HG03175 (cell line): ENCODE results near the gene NBEAL1.
"Not testable (repeated sequence)": the region's sequence is repeated elsewhere in the genome, so short reads cannot be mapped to it uniquely, and the experiment has no call there.

ENCODE experiments used
- ATAC-seq: cut with Tn5 transposase; IDR thresholded peaks from one replicate; pipeline ENCODE4 v1.9.1; 2021; ENCODE audit warnings: mild to moderate bottlenecking, moderate library complexity; ENCODE audit not compliant: unreplicated experiment

The NBEAL1 gene

DNA sequence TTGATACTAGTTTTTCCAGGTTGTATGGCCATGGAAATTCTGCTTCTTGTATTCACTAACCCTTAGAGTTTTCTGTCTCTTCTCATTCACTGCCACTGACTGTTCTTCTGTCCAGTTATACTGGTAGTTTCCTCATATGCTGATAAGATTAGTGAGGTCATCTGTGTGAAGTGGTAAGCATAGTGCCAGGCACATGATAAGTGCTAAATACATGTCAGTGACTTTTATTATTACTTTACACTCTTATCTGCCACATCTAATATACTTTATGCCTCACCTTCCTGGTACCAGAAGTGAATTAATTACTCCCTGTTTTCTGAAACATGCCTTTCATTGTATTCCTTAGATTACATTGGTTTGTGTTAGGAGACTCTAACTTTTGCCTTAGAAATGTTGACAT, 91.3 kb downstream of the NBEAL1 start:
- ATAC-seq = no peak

DNA sequence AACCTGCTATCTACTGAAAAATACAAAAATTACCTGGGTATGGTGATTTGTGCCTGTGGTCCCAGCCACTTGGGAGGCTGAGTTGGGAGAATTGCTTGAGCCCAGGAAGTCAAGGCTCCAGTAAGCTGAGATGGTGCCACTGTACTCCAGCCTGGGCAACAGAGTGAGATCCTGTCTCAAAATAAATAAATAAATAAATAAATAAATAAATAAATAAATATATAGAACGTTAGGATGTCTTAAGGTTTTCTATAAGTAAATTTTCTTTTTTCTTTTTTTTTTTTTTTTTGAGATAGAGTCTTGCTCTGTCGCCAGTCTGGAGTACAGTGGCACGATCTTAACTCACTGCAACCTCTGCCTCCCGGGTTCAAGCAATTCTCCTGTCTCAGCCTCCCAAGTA, 95.8 kb downstream of the NBEAL1 start:
- not testable (repeated sequence) for ATAC-seq

DNA sequence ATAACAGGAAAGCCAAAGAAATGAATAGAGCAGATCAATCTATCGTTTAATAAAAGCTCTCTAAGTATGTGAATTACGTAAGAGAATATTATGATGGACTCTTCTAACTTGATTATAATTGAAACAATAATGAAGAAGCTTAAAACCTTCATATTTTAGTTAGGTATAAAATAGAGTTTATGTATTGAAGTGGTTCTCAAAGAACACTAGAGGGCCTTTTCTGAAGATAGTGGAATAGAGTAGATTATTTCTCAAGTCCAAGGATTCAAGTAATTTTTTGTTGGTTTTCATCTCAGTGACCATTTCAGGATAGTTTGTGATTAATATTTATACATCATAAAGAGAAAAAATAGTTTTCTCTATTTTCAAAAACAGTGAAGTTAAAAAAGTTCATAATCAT, 97.7 kb downstream of the NBEAL1 start:
- ATAC-seq = no peak

DNA sequence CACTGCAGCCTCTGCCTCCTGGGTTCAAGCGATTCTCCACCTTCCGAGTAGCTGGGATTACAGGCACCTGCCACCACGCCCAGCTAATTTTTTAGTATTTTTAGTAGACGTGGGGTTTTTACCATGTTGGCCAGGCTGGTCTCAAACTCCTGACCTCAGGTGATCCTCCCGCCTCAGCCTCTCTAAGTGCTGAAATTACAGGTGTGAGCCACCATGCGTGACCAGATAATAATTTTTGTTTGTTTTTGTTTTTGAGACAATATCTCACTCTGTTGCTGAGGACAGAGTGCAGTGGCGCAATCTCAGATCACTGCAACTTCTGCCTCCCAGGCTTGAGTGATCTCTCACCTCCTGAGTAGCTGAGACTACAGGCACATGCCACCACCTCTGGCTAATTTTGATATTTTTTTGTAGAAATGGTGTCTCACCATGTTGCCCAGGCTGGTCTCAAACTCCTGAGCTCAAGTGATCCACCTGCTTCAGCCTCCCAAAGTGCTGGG, 100.6 kb downstream of the NBEAL1 start:
- ATAC-seq = not testable (repeated sequence)

DNA sequence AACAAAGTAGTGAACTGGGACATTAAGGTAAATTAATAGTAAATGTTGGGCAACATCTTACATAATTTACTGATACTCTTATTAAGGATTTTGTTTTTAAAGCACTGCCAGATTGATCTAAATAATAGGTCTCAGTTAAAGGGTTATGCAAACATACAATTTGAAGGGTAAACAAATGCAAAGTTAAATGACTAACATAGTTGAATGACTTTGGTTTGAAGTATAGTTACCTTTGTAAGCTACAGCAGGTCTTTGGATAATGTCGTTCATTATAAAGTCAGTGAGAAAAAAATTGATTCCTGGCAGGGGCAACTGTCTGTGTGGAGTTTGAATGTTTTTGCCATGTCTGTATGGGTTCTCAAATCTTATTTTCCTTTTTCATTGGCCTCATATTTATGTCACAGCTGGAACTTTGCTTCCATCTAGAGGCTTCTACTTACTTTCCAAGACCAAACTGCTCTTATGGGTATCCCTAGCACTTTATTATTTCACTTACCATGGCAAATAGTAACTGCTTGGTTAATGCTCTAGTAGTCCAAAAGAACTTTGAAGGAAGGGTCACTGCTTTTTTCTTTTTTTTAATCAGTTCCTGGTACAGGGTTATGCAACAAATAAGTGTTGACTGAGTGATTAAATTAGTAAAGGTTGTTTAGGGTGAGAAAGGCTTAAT, 107.8 kb downstream of the NBEAL1 start:
- no peak for ATAC-seq

DNA sequence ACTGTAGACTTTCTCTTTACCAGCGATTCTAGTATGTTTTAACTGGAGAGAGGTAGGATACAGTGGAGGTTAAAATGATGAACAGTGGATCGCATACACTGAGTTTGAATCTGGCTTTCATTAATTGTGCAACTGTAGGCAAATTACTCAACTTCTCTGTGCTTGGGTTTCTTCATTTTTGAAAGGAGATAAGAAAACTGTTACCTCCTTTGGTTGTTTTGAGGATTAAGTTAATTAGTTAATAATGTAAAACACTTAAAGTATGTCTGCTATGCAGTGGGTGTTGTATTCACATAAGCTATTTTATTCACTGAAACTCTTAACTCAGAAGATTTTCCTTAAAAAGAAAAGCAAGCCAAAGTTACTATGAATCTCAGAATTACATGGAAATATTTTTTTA, 112.3 kb downstream of the NBEAL1 start:
- no peak for ATAC-seq

DNA sequence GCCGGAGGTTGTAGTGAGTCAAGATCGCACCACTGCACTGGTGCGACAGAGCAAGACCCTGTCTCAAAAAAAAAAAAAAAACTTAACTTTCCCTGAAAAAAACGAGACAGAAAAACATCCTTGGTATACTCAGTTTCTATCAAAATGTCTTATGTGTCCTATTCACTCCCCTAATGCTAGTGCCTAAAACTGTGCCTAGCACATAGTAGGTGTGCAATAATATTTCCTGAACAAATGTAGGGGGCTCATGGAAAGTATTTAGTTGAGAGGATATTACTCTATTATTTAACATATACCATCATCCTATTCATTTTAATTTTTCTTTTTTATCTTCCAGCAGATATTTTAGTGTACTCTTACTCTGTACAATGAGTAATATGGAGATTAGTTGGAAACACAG, 120.4 kb downstream of the NBEAL1 start:
- ATAC-seq = no peak

DNA sequence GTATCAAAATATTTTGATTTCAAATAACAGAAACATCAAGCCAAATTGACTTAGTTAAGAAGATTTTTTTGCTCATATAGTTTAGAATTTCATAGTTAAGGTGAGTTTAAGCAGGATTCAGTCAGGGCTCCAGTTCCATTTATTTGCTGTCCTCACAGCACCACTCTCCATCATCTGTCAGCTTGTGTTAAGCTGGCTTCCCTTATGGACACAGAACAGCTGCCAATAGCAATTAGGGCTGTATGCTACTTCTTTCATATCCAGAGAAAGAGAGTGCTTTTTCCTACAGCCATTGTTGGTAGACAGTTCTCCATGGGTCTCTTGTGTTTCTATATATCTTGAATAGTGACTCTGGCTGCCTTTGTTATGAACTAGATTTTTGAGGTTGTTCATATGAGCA, 128.7 kb downstream of the NBEAL1 start:
- ATAC-seq = no peak

DNA sequence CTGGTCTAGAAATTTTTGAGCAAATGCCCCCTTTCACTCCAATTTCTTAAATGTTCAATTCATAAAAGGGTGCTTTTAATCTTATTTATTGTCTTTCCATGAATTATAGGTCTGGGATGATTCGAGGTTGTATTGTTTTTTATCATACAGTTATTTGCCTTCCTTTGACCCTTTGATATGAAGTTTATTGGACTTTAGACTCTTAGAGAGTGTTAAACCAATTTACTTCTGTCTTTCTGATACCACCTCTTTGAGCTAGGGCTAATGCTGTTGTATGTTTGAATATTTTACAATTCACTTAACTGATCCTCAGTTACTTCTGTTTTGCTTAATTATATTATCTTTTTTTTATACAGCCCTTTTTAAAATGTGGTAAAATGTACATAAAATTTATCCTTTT, 134.5 kb downstream of the NBEAL1 start:
- no peak for ATAC-seq

DNA sequence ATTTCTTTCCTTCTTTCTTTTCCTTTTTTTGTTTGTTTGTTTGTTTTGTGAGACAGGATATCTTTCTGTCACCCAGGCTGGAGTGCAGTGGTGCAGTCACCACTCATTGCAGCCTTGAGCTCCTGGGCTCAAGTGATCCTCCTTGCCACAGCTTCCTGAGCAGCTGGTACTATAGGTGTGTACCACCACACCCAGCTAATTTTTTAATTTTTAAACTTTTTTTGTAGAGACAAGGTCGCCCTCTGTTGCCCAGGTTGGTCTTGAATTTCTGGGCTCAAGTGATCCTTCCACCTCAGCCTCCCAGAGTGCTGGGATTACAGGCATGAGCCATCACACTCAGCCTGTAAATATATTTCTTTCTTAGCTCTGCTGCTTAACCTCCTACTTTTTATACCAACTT, 140.7 kb downstream of the NBEAL1 start:
- no peak for ATAC-seq

DNA sequence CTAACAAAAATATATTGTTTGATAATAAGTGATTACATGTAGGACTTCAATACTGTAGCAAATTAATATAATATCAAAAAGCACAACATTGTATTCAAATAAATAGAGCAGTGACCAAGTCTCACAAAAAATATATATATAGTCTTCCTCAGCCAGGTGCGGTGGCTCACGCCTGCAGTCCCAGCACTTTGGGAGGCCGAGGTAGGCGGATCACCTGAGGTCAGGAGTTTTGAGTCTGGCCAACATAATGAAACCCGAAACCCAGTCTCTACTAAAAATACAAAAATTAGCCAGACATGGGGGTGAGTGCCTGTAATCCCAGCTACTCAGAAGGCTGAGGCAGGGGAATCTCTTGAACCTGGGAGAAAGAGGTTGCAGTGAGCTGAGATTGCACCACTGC, 148.0 kb downstream of the NBEAL1 start:
- not testable (repeated sequence) for ATAC-seq

DNA sequence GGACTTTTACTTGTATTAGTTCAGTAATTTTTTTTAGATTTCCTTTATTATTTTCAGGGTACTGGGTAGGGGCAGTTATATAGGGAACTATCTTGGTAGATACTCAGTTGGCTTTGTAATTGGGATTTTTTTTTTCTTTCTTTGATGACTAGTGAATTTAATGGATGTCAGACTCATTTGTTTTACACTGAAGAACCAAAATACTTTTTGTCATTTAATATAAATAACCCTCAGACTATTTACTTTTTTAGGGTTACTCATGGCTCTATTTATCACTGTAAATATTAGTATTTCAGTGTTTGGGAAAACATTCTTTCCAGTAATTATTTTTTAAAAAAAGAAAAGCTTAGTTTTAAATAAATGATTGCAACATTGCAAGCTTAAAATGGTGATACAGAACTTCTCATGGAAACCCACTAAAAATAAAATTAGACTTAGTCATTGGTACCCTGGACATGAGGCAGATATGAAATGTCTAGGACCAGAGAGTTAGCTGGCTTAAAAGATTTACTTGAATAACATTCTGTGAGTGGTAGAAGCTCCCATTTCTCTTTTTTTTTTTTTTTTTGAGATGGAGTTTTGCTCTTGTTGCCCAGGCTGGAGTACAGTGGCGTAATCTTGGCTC, 149.7 kb downstream of the NBEAL1 start:
- ATAC-seq = no peak

DNA sequence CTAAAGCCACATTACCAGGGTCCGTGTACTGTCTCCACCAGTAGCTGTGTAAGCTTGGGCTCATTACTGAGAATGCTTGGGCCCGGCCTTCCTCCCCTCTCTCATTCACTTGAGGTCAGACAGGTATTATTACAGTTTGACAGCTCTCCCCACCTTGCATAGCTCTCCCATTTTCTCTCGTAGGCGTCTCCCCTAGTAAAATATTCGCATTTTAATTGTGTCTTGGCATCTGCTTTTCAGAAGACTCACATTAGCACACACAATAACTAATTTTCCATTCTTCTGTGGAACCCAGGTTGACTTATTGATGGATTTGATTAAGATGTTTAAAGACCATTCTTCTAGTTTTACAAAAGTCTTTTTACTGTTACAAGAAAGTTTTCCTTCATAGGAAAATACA, 153.1 kb downstream of the NBEAL1 start:
- no peak for ATAC-seq

DNA sequence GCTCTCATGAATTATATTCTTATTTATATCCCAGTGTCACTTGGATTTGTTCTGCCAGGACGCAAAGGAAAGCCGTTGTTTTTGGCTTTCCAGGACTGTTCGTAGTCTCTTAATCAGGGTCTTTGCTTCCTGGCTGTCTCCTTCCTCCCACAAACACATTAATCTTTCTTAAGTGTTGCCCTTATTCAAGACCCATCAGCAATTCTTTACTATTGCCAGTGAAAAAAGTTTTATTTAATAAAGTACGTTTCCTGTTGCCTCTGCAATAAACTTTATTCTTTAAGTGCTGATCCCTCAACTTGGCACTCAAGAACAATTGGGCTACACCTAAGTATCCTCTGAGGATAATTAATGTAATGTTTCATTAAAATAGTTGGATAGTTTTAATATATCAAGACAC, 155.8 kb downstream of the NBEAL1 start:
- ATAC-seq = no peak

DNA sequence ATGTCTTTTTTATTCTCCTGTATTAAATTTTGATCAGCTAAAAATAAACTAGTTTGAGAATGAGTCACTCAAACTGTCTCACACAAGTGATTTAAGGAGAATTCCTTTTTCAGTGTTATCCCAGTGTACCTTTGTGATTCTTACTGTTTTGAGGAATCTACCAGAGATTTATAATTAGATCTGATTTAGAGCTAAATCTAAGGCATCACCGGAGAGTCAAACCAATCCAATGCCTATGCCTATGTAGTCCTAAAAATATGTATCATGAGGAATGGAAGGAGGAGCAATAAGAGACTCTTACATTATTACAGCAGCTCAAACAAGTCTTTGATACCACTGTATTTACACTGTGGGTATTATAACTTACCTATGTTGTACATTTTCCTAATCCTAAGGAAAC, 160.7 kb downstream of the NBEAL1 start:
- ATAC-seq = no peak

DNA sequence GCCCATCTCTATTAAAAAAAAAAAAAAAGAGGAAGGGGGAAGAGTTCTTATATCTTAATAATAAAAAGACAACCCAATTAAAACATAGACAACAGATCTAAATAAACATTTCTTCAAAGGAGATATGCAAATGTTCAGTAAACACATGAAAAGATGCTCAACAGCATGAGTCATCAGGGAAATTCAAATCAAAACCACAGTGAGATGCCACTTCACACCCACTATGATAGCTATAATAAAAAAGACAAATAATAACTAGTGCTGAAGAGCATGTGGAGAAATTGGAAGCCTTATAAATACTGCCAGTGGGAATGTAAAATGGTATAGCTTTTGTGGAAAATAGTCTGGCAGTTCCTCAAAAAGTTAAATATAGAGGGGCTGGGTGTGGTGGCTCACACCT, 162.7 kb downstream of the NBEAL1 start:
- no peak for ATAC-seq

DNA sequence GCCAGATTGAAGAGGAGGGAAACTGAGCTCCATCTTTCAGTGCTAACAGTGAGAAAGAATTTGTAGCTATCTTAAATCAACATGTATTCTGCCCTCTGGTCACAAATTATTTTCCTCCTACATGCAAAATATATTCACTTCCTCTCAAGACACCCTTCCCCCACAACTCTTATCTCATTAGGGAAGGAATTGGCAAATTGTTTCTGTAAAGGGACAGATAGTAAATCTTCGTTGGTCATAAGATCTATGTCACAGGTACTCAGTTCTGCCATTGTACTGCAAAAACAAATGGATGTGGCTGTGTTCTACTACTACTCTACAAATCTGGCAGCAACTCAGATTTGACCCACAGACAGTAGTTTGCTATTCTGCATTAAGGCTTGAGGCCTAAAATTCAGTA, 171.2 kb downstream of the NBEAL1 start:
- no peak for ATAC-seq

DNA sequence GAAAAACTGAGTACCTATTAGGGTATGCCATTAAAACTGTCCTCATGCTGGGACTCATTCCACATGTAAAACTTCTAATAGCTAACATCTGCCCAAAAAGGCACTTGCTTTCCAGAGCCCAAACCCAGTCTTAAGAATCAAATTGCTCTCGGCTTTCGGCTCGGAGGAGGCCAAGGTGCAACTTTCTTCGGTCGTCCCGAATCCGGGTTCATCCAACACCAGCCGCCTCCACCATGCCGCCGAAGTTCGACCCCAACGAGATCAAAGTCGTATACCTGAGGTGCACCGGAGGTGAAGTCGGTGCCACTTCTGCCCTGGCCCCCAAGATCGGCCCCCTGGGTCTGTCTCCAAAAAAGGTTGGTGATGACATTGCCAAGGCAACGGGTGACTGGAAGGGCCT, 175.9 kb downstream of the NBEAL1 start:
- ATAC-seq = not testable (repeated sequence)

DNA sequence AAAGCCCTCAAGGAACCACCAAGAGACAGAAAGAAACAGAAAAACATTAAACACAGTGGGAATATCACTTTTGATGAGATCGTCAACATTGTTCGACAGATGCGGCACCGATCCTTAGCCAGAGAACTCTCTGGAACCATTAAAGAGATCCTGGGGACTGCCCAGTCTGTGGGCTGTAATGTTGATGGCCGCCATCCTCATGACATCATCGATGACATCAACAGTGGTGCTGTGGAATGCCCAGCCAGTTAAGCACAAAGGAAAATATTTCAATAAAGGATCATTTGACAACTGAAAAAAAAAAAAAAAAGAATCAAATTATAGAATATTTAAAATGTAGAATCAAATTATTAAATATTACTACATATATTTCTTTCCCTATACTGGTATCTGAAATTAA, 176.4 kb downstream of the NBEAL1 start:
- not testable (repeated sequence) for ATAC-seq

DNA sequence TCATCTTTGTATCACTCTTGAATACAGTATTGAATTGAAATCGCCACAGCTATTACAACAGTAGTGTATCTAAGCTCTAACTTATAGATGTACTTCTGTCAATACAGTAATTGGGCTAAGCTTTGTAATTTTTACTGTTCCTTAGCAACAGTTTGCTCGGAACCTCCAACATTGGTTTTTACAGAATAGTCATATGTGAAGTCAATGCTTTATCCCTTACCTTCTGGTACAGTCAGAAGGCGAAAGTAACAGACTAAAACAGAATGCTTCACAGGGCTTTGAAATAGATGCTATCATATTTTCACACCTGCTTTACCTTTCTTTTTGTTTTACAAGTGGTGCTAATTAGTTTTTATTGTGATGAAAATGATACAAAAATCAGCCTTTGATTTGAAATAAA, 177.3 kb downstream of the NBEAL1 start:
- ATAC-seq = no peak

DNA sequence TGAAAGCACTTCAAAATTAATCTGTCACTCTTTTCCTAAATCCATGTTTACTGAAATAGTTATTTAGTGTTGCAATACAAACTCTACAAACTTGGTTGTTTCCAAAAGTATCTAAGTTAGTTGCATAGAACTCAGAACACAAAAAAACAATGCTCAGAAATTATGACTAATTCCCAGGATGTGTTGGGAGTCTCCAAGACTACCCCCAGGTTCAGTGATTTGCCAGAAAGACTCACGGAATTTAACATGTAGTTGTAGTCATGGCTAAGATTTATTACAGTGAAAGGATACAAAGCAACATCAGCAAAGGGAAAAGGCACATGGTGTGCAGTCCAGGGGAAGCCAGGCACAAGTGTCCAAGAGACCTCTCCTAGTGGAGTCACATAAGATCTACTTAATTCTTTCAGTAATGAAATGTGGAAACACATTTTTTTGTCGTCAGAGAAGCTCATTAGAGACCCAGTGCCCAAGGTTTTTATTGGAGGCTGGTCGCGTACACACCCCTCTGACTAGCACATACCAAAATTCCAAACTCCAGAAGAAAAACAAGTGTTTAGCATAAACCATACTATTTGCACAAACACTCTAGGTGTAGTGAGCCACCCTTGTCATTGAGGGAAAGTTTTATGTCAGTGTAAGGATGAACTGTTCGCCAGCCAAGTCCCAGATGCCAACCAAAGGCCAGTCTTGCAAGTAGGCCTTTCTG, 180.8 kb downstream of the NBEAL1 start:
- no peak for ATAC-seq

DNA sequence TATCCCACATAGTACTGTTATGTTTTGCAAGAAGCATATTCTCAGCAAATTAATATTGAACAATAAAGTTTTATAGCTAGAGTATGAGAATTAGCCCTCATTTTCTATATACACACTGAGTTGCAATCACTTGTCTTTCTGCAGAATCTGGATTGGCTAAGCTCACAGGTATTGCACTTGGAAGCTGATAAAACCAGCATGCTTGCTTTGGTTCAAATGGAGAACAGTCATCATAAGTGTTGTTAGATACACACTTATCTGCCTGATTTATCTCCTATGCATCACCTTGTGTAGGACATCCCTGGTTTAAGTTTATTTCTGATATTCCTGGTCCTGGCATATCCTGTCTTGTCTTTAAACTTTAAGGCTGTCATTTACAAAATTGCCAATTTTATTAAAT, 186.2 kb downstream of the NBEAL1 start:
- ATAC-seq = no peak
